HUES64 (cell line): Measurements from ENCODE around the gene PANK3.
"Not testable (repeated sequence)": the region's sequence is repeated elsewhere in the genome, so short reads cannot be mapped to it uniquely, and the experiment has no call there.

Source experiments
- H3K27ac ChIP-seq: 2 replicates; pipeline ENCODE4 v1.7.0; 2013; ENCODE audit warnings: low read depth, low read length, inconsistent platforms
- H3K27me3 ChIP-seq: 2 replicates; pipeline ENCODE4 v1.6.1; 2013; ENCODE audit warnings: mild to moderate bottlenecking, low read length; ENCODE audit not compliant: insufficient read depth
- H3K36me3 ChIP-seq: 2 replicates; pipeline ENCODE4 v1.6.1; 2013; ENCODE audit warnings: mild to moderate bottlenecking, low read length; ENCODE audit not compliant: insufficient read depth
- H3K4me1 ChIP-seq: 2 replicates; pipeline ENCODE4 v1.6.1; 2013; ENCODE audit warnings: mild to moderate bottlenecking, low read length, moderate library complexity; ENCODE audit not compliant: insufficient read depth
- H3K4me3 ChIP-seq: 2 replicates; pipeline ENCODE4 v1.5.1; 2013; ENCODE audit warnings: mild to moderate bottlenecking, low read length, moderate library complexity
- H3K9ac ChIP-seq: 2 replicates; pipeline ENCODE4 v1.6.1; 2013; ENCODE audit warnings: mild to moderate bottlenecking, low read depth, low read length
- H3K9me3 ChIP-seq: 2 replicates; pipeline ENCODE4 v1.6.1; 2013; ENCODE audit warnings: low read depth, low read length; ENCODE audit not compliant: insufficient read depth
- WGBS: fragments of 150-250, 120-280 bp; methylation state at CpG from one replicate; pipeline ENCODE4 v1.1.7; 2013; ENCODE audit warnings: missing lambda C conversion rate; 5-methylcytosine and 5-hydroxymethylcytosine counted together

The PANK3 gene

GRCh38 chr5:168575391-168576372 is 3.5 kb downstream of the PANK3 start:
- H3K4me3 ChIP-seq: peak overlapping the region; percentile 21; the same call in 1 of the 2 replicates
- H3K9ac ChIP-seq: no peak overlapping the region
- peaks cover 24% of the 10 kb centered on the region for H3K4me1 ChIP-seq
- WGBS: 90% methylated on average over 3 of the region's 7 CpGs
- no peak overlapping the region for H3K27ac ChIP-seq
- no peaks in the 10 kb centered on the region for H3K27me3 ChIP-seq
- H3K9me3 ChIP-seq: peaks cover 4% of the 10 kb centered on the region; the same call in 1 of the 2 replicates
- peaks cover 16% of the 10 kb centered on the region; the same call in 1 of the 2 replicates for H3K36me3 ChIP-seq

- WGBS: no CpG with 5 or more reads among the region's 1 CpG
- Histone ChIP-seq H3K4me1 (peaks cover 15% of the 10 kb centered on the region), H3K36me3 (peaks cover 16% of the 10 kb centered on the region; the same call in 1 of the 2 replicates)
- H3K9me3 ChIP-seq, H3K27me3 ChIP-seq, H3K27ac ChIP-seq, H3K9ac ChIP-seq, H3K4me3 ChIP-seq: not testable (repeated sequence)
Measured at GRCh38 chr5:168574156-168574555, 5.0 kb downstream of the PANK3 start.

- not testable (repeated sequence) for H3K4me3 ChIP-seq, H3K27me3 ChIP-seq, H3K27ac ChIP-seq, H3K9me3 ChIP-seq, H3K9ac ChIP-seq
- Histone ChIP-seq H3K36me3 (peaks cover 18% of the 10 kb centered on the region), H3K4me1 (peaks cover 15% of the 10 kb centered on the region)
- WGBS: no CpG with 5 or more reads among the region's 3 CpGs
Measured at GRCh38 chr5:168573663-168574062, 5.5 kb downstream of the PANK3 start.

- Histone ChIP-seq H3K27ac (no peak overlapping the region), H3K9me3 (peaks cover 4% of the 10 kb centered on the region; the same call in 1 of the 2 replicates), H3K9ac (no peak overlapping the region), H3K4me1 (0 out of 2 replicates have a peak, but pooled peaks cover under 1% of the 10 kb centered on the region), H3K27me3 (no peaks in the 10 kb centered on the region), H3K36me3 (peaks cover 43% of the 10 kb centered on the region), H3K4me3 (no peak overlapping the region)
- WGBS: 99% methylated on average over 5 of the region's 11 CpGs
Measured at GRCh38 chr5:168570490-168571328, 8.5 kb downstream of the PANK3 start.

GRCh38 chr5:168568738-168569137 is 10.4 kb downstream of the PANK3 start:
- H3K36me3 ChIP-seq: peaks cover 52% of the 10 kb centered on the region
- no peak overlapping the region for H3K27ac ChIP-seq
- H3K4me3 ChIP-seq: no peak overlapping the region
- H3K9me3 ChIP-seq: no peaks in the 10 kb centered on the region
- H3K27me3 ChIP-seq: no peaks in the 10 kb centered on the region
- H3K9ac ChIP-seq: no peak overlapping the region
- H3K4me1 ChIP-seq: no peaks in the 10 kb centered on the region
- WGBS: 98% methylated on average over 6 of the region's 6 CpGs

GRCh38 chr5:168563959-168564358 is 15.2 kb downstream of the PANK3 start:
- Histone ChIP-seq H3K4me1 (no peaks in the 10 kb centered on the region), H3K27me3 (no peaks in the 10 kb centered on the region), H3K36me3 (peaks cover 100% of the 10 kb centered on the region), H3K9ac (no peak overlapping the region), H3K27ac (no peak overlapping the region), H3K9me3 (no peaks in the 10 kb centered on the region), H3K4me3 (no peak overlapping the region)
- WGBS: no CpG with 5 or more reads among the region's 1 CpG

GRCh38 chr5:168562279-168562678 is 16.9 kb downstream of the PANK3 start:
- no peak overlapping the region for H3K9ac ChIP-seq
- H3K36me3 ChIP-seq: peaks cover 99% of the 10 kb centered on the region
- no peaks in the 10 kb centered on the region for H3K9me3 ChIP-seq
- H3K27me3 ChIP-seq: no peaks in the 10 kb centered on the region
- H3K4me1 ChIP-seq: no peaks in the 10 kb centered on the region
- no peak overlapping the region for H3K27ac ChIP-seq
- H3K4me3 ChIP-seq: no peak overlapping the region
- 98% methylated on average over 2 of the region's 2 CpGs for WGBS

- H3K9ac ChIP-seq: no peak overlapping the region
- no peak overlapping the region for H3K4me3 ChIP-seq
- no peaks in the 10 kb centered on the region for H3K27me3 ChIP-seq
- 100% methylated on average over 1 of the region's 2 CpGs for WGBS
- H3K27ac ChIP-seq: no peak overlapping the region
- no peaks in the 10 kb centered on the region for H3K4me1 ChIP-seq
- peaks cover 97% of the 10 kb centered on the region for H3K36me3 ChIP-seq
- H3K9me3 ChIP-seq: no peaks in the 10 kb centered on the region
Measured at GRCh38 chr5:168557389-168557788, 21.8 kb downstream of the PANK3 start.

GRCh38 chr5:168553377-168554130 is 25.6 kb downstream of the PANK3 start:
- H3K9me3 ChIP-seq: no peaks in the 10 kb centered on the region
- H3K36me3 ChIP-seq: peaks cover 93% of the 10 kb centered on the region
- no CpG with 5 or more reads among the region's 2 CpGs for WGBS
- no peak overlapping the region for H3K9ac ChIP-seq
- no peak overlapping the region for H3K27ac ChIP-seq
- H3K4me1 ChIP-seq: no peaks in the 10 kb centered on the region
- no peaks in the 10 kb centered on the region for H3K27me3 ChIP-seq
- no peak overlapping the region for H3K4me3 ChIP-seq

- 96% methylated on average over 1 of the region's 1 CpG for WGBS
- no peak overlapping the region for H3K9ac ChIP-seq
- no peaks in the 10 kb centered on the region for H3K4me1 ChIP-seq
- H3K36me3 ChIP-seq: peaks cover 85% of the 10 kb centered on the region
- no peaks in the 10 kb centered on the region for H3K27me3 ChIP-seq
- H3K27ac ChIP-seq: no peak overlapping the region
- no peaks in the 10 kb centered on the region for H3K9me3 ChIP-seq
- H3K4me3 ChIP-seq: no peak overlapping the region
Measured at GRCh38 chr5:168552146-168552545, 27.0 kb downstream of the PANK3 start.
